GM13977 (cell line): Measurements from ENCODE around the gene GAS5.
"Not testable (repeated sequence)": the region's sequence is repeated elsewhere in the genome, so short reads cannot be mapped to it uniquely, and the experiment has no call there.

Experiments used
- DNase-seq: peaks from one replicate; pipeline ENCODE4 v3.0.0; 2012; ENCODE audit warnings: low spot score
- in situ Hi-C: fragments of 300-500 bp; cut with MboI; formaldehyde crosslinking; loops from one replicate; pipeline ENCODE4 v1.12.0; 2022; ENCODE audit warnings: low sequenced_read_pairs, low pct_unique_long_range_greater_than_20kb, mixed read lengths, inconsistent platforms; ENCODE audit not compliant: unreplicated experiment
- TF ChIP-seq, protein P1 (sequence below): IDR thresholded peaks from 2 replicates; pipeline ENCODE4 v1.5.1; 2012; ENCODE audit warnings: mild to moderate bottlenecking, control low read depth; ENCODE audit not compliant: insufficient read depth; ENCODE audit errors: extremely low read depth, missing control alignments

Gene GAS5

DNA sequence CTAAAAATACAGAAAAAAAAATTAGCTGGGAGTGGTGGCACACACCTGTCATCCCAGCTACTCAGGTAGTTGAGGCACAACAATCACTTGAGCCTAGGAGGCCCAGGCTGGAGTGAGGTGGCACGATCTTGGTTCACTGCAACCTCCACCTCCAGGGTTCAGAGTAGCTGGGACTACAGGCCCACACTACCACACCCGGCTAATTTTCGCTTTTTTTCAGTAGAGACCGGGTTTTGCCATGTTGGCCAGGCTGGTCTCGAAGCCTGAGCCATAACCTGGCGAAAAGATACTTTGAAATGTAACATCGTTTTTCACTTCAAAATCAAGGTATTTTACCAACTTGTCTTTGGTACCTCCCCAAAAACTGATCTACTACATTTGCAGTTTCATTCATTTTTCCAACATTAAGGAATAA, 6.1 kb downstream of the GAS5 start:
- TF ChIP-seq, protein P1, sequence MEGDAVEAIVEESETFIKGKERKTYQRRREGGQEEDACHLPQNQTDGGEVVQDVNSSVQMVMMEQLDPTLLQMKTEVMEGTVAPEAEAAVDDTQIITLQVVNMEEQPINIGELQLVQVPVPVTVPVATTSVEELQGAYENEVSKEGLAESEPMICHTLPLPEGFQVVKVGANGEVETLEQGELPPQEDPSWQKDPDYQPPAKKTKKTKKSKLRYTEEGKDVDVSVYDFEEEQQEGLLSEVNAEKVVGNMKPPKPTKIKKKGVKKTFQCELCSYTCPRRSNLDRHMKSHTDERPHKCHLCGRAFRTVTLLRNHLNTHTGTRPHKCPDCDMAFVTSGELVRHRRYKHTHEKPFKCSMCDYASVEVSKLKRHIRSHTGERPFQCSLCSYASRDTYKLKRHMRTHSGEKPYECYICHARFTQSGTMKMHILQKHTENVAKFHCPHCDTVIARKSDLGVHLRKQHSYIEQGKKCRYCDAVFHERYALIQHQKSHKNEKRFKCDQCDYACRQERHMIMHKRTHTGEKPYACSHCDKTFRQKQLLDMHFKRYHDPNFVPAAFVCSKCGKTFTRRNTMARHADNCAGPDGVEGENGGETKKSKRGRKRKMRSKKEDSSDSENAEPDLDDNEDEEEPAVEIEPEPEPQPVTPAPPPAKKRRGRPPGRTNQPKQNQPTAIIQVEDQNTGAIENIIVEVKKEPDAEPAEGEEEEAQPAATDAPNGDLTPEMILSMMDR: no peak
- in situ Hi-C loops: no loop called here
- DNase-seq: no peak

DNA sequence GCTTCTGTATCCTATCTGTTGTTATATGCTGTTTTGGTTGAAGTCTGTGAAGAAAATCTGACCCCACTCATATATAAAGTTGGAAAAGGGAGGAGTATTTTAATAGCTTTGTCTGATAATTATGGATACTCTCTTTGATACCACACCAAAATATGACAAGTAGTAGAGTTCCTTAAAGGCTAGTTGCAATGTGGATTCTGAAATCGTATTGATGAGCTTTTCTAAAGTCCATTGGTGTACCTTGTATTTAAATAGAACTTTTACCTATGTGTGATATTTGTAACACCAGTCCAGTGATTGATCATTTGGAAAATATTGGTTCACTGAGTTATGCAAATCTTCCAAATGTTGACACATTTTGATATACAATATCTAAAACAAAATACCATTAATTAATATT, 7.7 kb downstream of the GAS5 start:
- TF ChIP-seq, protein P1: no peak
- in situ Hi-C loops: no loop called here
- no peak for DNase-seq

DNA sequence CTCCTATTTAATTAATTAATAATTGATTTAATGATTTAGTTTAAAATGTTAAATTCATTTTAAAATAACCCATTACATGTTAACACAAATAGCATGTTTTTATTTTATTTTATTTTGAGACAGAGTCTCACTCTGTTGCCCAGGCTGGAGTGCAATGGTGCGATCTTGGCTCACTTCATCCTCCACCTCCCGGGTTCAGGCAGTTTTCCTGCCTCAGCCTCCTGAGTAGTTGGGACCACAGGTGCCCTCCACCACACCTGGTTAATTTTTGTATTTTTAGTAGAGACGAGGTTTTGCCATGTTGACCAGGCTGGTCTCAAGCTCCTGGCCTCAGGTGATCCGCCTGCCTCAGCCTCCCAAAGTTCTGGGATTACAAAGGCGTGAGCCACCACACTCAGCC, 8.2 kb downstream of the GAS5 start:
- DNase-seq, in situ Hi-C loops: not testable (repeated sequence)

DNA sequence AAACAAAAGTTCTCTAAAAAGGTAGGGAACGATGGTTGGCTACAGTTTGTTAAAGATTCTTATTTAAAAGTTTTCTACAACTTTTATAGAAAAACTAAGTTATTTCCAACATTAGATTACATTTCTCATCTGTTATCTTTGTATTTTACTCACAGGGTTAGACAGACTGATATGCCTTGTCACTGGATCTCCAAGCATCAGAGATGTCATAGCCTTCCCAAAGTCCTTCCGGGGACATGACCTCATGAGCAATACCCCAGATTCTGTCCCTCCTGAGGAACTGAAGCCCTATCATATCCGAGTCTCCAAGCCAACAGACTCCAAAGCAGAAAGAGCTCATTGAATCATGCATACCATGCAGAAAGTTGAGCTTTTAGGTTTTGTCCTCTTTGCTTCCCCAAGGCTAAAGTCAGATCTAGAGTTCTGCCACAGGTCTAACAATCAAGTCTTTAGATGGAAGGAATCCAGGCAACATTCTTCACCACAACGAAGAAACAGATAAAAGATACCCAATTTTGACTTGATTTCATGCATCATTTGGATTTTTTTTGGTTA, 10.3 kb downstream of the GAS5 start:
- no peak for DNase-seq
- TF ChIP-seq, protein P1: no peak

DNA sequence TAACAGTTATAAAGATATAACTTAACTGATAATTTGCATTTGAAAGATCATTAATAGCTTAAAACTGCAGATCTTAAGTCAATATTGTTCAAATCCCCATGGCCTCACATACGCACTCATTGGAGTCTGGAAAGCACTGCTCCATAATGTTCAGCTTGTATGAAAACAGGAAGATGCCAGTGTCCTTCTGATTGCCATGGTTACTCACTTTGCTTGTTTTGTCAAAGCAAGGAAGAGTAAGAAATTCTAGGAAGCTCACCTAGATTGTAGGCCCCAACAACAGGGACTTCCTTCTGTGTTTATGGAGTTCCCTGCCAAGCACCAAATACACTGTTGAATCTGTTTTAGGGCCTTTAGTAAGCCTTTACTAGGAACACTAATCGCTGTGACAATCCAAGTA, 10.9 kb downstream of the GAS5 start:
- no peak for DNase-seq
- TF ChIP-seq, protein P1: no peak
- in situ Hi-C loops: no loop called here

More for the DNA sequence above, 10.3 kb downstream of the GAS5 start:
- in situ Hi-C loops: no loop called here

DNA sequence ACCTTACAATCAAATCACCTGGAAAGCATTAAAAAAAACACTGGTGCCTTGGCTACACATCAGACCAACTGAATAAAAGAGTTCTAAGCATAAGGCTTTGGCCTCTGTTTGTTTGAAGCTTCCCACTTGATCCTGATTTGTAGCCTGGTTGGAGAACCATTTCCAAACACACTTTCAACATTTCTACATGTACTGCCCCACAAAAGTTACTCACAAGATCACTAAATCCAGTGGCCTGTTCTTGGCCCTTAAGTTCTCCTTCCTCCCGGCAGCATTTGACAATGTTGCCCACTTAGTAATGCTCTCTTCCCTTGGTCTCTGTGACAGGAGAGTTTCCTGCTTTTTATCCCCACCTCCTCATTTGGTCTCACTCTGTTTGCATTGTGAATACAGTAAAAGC, 11.8 kb downstream of the GAS5 start:
- in situ Hi-C loops: no loop called here
- DNase-seq: no peak
- TF ChIP-seq, protein P1: no peak

DNA sequence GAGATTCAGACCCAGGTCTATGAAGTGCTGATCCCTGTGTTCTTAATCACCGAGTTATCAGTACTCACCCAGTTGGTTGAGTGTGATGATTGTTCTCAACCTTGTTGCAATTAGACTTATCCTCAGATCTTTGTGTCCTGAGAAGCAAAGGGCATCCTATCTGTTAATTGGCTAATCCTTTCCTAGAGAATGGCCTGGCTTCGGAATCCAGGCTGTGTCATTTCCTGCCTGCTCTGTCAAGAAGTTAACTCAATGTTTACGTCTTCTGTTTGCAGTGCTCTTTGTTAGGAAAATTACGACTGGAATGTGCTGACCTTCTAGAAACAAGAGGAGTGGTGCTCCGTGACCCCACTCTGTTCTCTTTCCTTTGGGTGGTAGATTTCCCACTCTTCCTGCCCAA, 14.7 kb downstream of the GAS5 start:
- in situ Hi-C loops: no loop called here
- DNase-seq: no peak
- TF ChIP-seq, protein P1: no peak
